Breast epithelium (tissue), 3 donors: ENCODE results near the gene IFT27.

ENCODE experiments used
- CTCF ChIP-seq, 3 donors: fragments of 450-650 bp; IDR thresholded peaks; one replicate each; pipeline ENCODE4 v1.5.1; 2016 to 2017; ENCODE audit warnings: antibody characterized with exemption in 3 of 3, mild to moderate bottlenecking in 3 of 3, moderate library complexity in 3 of 3
- POLR2A ChIP-seq: fragments of 450-650 bp; IDR thresholded peaks from one replicate; pipeline ENCODE4 v1.6.1; 2016; ENCODE audit warnings: antibody characterized with exemption, mild to moderate bottlenecking, moderate library complexity

- TF ChIP-seq CTCF (IDR thresholded peaks at IDR 0.05) (no peak), POLR2A (no peak)
Measured at GRCh38 chr22:36724836-36725235, 51.1 kb downstream of the IFT27 start.
